ENCODE measurements around the gene TECR. TPM values are rescaled to one million over a fixed set of nuclear protein-coding genes. Genes with fewer than 3 reads are reported as not detected.
A peak's percentile ranks its signal among the peaks of the same experiment; 100 is the strongest.

Gene TECR
- total RNA-seq, 1 experiment from 2014 or later = 164 TPM

DNA sequence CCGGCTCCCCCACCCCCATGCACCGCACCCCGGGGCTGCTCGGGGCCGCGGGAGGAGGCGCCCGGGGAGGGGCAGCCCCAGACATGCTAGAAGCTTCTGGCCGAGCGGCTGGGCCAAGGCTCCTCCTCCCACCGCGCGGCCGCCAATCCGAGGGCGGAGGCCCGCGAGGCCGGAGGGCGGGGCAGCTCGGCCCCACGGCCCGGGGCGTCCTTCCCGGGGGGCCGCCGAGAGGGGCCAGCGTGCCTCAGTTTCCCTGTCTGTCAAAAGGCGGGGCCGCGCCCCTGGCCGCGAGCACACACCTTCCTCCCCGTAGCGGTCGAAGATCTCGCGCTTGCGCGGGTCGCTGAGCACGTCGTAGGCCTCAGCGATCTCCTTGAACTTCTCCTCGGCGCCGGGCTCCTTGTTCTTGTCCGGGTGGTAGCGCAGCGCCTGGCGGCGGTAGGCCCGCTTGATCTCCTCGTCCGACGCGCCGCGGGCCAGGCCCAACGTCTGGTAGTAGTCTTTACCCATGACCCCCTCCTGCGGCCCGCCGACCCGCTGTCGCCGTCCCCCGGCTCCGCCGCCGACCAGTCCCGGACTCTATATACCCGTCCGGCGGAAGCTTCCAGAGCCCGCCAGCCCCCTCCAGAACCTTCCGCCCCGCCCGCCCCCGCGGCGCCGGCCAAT lies 11.4 kb upstream of the TECR start, which contains the start of gene DNAJB1:
DNAJB1 (minus strand) TSS at position 558 of the 666 bp plus-strand sequence; CDS start at position 510, 48 bp downstream.
- Histone ChIP-seq H3K4me1 (ENCODE audit: insufficient read depth, low read length) (no peaks in the 10 kb centered on the region), H3K9ac (ENCODE audit: extremely low read depth, insufficient read length, low read length) (peak within 1 kb of the TSS; percentile 90), H2BK12ac (ENCODE audit: insufficient read length, low read depth, low read length) (peak within 1 kb of the TSS; percentile 63), H2BK5ac (ENCODE audit: insufficient read length, low read length) (no peak within 1 kb of the TSS), H3K23me2 (ENCODE audit: insufficient read length, low read depth, low read length, poor library complexity, severe bottlenecking) (peaks cover 9% of the 10 kb centered on the region), H3K79me2 (ENCODE audit: insufficient read depth, low read length) (peaks cover 14% of the 10 kb centered on the region; the same call in 1 of the 2 replicates), H3K14ac (ENCODE audit: insufficient read depth, low read length) (peak within 1 kb of the TSS; percentile 90), H4K20me1 (ENCODE audit: control insufficient read depth, insufficient read depth, insufficient read length) (no peaks in the 10 kb centered on the region), H4K5ac (ENCODE audit: insufficient read length, low read depth, low read length) (no peak within 1 kb of the TSS), H3K23ac (ENCODE audit: insufficient read length, low read depth, low read length) (no peak within 1 kb of the TSS), H3K56ac (ENCODE audit: insufficient read length, low read depth, low read length) (no peak within 1 kb of the TSS), H2BK15ac (ENCODE audit: low read depth, low read length) (no peak within 1 kb of the TSS; the same call in 1 of the 2 replicates), H3K4ac (ENCODE audit: low read depth, low read length) (no peak within 1 kb of the TSS), H3K18ac (ENCODE audit: insufficient read length, low read depth, low read length) (peak within 1 kb of the TSS; percentile 91), H3K27me3 (ENCODE audit: insufficient read depth, low read length) (no peaks in the 10 kb centered on the region), H2AFZ (ENCODE audit: low read length) (no peak within 1 kb of the TSS), H4K8ac (replicated peaks; ENCODE audit: insufficient read length, low read depth, low read length) (no peak within 1 kb of the TSS), H2BK120ac (ENCODE audit: low read depth, low read length, poor library complexity, severe bottlenecking) (peak within 1 kb of the TSS; percentile 53), H2AK5ac (ENCODE audit: insufficient read length, low read length) (no peak within 1 kb of the TSS), H3T11ph (ENCODE audit: low read length) (no peak within 1 kb of the TSS), H2BK20ac (ENCODE audit: low read depth, low read length, poor library complexity, severe bottlenecking) (no peak within 1 kb of the TSS), H4K91ac (ENCODE audit: insufficient read length, low read depth, low read length) (no peak within 1 kb of the TSS), H3K4me2 (ENCODE audit: insufficient read depth, insufficient read length, low read length) (peak within 1 kb of the TSS; percentile 88), H3K27ac (ENCODE audit: insufficient read length, low read depth, low read length) (no peak within 1 kb of the TSS), H3K9me3 (ENCODE audit: control insufficient read depth, low read depth, low read length) (no peaks in the 10 kb centered on the region), H3K79me1 (ENCODE audit: insufficient read depth, low read depth, low read length, poor library complexity, severe bottlenecking) (peaks cover 9% of the 10 kb centered on the region)
- no peaks in the 10 kb centered on the region for H3K9me3 Mint-ChIP-seq
- peak within 1 kb of the TSS; percentile 91 to 96 for H3K4me3 Mint-ChIP-seq
- H3K27ac Mint-ChIP-seq = peak within 1 kb of the TSS; percentile 87 to 99 (median 91)
- peaks cover 1% of the 10 kb centered on the region; the same call in 1 of the 2 replicates for H3K27me3 Mint-ChIP-seq (ENCODE audit: low read depth)
- peaks cover 26 to 31% of the 10 kb centered on the region in 2 experiments for H3K4me1 Mint-ChIP-seq
- peaks cover 27 to 36% (median 32%) of the 10 kb centered on the region in 3 experiments; a peak in 6 of 7 replicates for H3K36me3 Mint-ChIP-seq (ENCODE audit: insufficient read depth in 1 of 3, low read depth in 3 of 3)
- DNase-seq = no peak
- no CpG with 5 or more reads among the region's 82 CpGs for WGBS (ENCODE audit: extremely low coverage, insufficient read length, low lambda C conversion rate)
- TF ChIP-seq, protein P1, sequence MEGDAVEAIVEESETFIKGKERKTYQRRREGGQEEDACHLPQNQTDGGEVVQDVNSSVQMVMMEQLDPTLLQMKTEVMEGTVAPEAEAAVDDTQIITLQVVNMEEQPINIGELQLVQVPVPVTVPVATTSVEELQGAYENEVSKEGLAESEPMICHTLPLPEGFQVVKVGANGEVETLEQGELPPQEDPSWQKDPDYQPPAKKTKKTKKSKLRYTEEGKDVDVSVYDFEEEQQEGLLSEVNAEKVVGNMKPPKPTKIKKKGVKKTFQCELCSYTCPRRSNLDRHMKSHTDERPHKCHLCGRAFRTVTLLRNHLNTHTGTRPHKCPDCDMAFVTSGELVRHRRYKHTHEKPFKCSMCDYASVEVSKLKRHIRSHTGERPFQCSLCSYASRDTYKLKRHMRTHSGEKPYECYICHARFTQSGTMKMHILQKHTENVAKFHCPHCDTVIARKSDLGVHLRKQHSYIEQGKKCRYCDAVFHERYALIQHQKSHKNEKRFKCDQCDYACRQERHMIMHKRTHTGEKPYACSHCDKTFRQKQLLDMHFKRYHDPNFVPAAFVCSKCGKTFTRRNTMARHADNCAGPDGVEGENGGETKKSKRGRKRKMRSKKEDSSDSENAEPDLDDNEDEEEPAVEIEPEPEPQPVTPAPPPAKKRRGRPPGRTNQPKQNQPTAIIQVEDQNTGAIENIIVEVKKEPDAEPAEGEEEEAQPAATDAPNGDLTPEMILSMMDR (conservative IDR thresholded peaks at IDR 0.05) = no peak

All from H9 (cell line).